ENCODE results near the gene UTS2B.

UTS2B gene

GRCh38 chr3:191327526-191327925 is 2.8 kb downstream of the UTS2B start:
- no peak for TF ChIP-seq CTCF (conservative IDR thresholded peaks at IDR 0.05; ENCODE audit: low read length)
- no peak overlapping the region for H3K4me3 ChIP-seq (ENCODE audit: low read length)

GRCh38 chr3:191324936-191325335 is 5.4 kb downstream of the UTS2B start:
- no peak overlapping the region for H3K4me3 ChIP-seq (ENCODE audit: low read length)
- no peak for DNase-seq (ENCODE audit: low read depth)
- no peak for TF ChIP-seq CTCF (conservative IDR thresholded peaks at IDR 0.05; ENCODE audit: low read length)

More at GRCh38 chr3:191327526-191327925, 2.8 kb downstream of the UTS2B start:
- DNase-seq (ENCODE audit: low read depth) = no peak

- no peak for TF ChIP-seq CTCF (conservative IDR thresholded peaks at IDR 0.05; ENCODE audit: low read length)
- DNase-seq (ENCODE audit: low read depth) = no peak
- no peak overlapping the region for H3K4me3 ChIP-seq (ENCODE audit: low read length)
Observed at GRCh38 chr3:191321019-191321767, 9.1 kb downstream of the UTS2B start.

- no peak overlapping the region for H3K4me3 ChIP-seq (ENCODE audit: low read length)
- no peak for DNase-seq (ENCODE audit: low read depth)
- TF ChIP-seq CTCF (conservative IDR thresholded peaks at IDR 0.05; ENCODE audit: low read length) = no peak
Observed at GRCh38 chr3:191320316-191320715, 10.0 kb downstream of the UTS2B start.

GRCh38 chr3:191316876-191317603 is 13.3 kb downstream of the UTS2B start:
- TF ChIP-seq CTCF (conservative IDR thresholded peaks at IDR 0.05; ENCODE audit: low read length) = no peak
- DNase-seq (ENCODE audit: low read depth) = no peak
- no peak overlapping the region for H3K4me3 ChIP-seq (ENCODE audit: low read length)

- no peak for TF ChIP-seq CTCF (conservative IDR thresholded peaks at IDR 0.05; ENCODE audit: low read length)
- no peak overlapping the region for H3K4me3 ChIP-seq (ENCODE audit: low read length)
- DNase-seq (ENCODE audit: low read depth) = no peak
Observed at GRCh38 chr3:191314109-191314728, 16.1 kb downstream of the UTS2B start.

Measured in AG10803 (cell line).